GM10248 (cell line): Measurements from ENCODE around the gene CDC42BPB.
"Not testable (repeated sequence)": the region's sequence is repeated elsewhere in the genome, so short reads cannot be mapped to it uniquely, and the experiment has no call there.

Experiments used
- CTCF ChIA-PET: fragments of 300-600 bp; sonication (Branson Sonifier 250); formaldehyde crosslinking; extraction: SDS; loops from one replicate; lab custom pipeline; 2021; ENCODE audit warnings: antibody characterized with exemption; lab: Yijun Ruan, JAX
- POLR2A ChIA-PET: fragments of 350-650 bp; sonication (Branson Sonifier 250); formaldehyde crosslinking; extraction: SDS; loops from one replicate; lab custom pipeline; 2020; ENCODE audit warnings: antibody characterized with exemption; lab: Yijun Ruan, JAX
- DNase-seq: peaks from one replicate; pipeline ENCODE4 v3.0.0; 2012; ENCODE audit errors: extremely low spot score
- CTCF ChIP-seq: IDR thresholded peaks from 2 replicates; pipeline ENCODE4 v1.5.1; 2012; ENCODE audit warnings: mild to moderate bottlenecking, low read depth; ENCODE audit errors: extremely low read depth, missing control alignments, control extremely low read depth

Gene CDC42BPB

GRCh38 chr14:103028161-103028767, 29.1 kb downstream of the CDC42BPB start:
- peak; percentile 12 for DNase-seq
- ChIA-PET POLR2A (no interaction called here), CTCF (no interaction called here)
- TF ChIP-seq CTCF, result no peak

GRCh38 chr14:103027451-103027850, 29.9 kb downstream of the CDC42BPB start:
- no peak for DNase-seq
- TF ChIP-seq CTCF, result no peak
- ChIA-PET CTCF (no interaction called here), POLR2A (no interaction called here)

DNA sequence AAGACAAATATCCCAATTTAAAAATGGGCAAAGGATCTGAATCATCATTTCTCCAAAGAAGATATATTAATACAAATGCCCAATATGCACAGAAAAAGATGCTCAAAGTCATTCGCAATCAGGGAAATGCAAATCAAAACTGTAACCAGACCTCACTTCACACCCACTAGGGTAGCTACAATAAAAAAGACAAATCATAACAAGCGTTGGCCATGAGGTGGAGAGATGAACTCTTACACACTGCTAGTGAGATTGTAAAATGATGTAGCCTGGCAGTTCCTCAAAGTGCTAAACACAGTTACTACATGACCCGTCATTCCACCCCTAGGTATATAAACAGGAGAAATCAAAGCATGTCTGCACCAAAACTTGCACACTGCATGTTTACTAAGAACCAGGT, 30.4 kb downstream of the CDC42BPB start:
- CTCF ChIA-PET, result no interaction called here
- POLR2A ChIA-PET, result no interaction called here
- TF ChIP-seq CTCF, result no peak
- no peak for DNase-seq

GRCh38 chr14:103026196-103026595, 31.2 kb downstream of the CDC42BPB start:
- POLR2A ChIA-PET, CTCF ChIA-PET, DNase-seq: not testable (repeated sequence)

- no peak for TF ChIP-seq CTCF
- DNase-seq, result no peak
- ChIA-PET POLR2A (no interaction called here), CTCF (no interaction called here)
These were observed 33.4 kb downstream of the CDC42BPB start for GRCh38 chr14:103023881-103024473.

GRCh38 chr14:103022685-103023044, 34.7 kb downstream of the CDC42BPB start:
- ChIA-PET POLR2A (no interaction called here), CTCF (no interaction called here)
- no peak for TF ChIP-seq CTCF
- no peak for DNase-seq

DNA sequence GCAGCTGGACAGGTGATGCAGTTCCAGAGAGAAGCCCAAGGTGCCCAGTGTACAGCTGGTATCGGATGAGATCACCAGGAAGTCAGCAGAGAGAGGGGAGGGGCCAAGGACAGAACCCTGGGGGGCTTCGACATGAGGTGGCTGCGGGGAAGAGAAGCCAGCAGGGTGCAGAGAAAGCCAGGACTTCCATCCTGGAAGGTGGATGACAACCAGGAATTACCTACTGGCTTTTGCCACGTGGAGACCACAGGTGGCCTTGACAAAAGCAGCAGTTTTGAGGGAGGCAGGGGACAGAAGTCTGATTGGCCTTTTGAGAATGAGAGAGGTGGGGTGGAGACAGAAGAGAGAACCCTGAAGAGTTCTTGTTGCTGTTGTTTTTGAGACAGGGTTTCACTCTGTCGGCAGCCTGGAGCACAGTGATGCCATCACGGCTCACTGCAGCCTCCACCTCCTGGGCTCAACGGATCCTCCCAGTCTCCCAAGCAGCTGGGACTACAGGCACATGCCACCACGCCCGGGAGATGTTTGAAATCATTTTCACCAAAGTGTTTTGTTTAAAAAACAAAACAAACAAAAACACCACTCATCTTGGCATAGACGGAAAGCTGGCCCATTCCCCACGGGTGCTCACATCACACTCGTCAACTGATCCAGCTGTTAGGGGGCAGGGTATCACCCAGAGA, 35.2 kb downstream of the CDC42BPB start:
- POLR2A ChIA-PET, result interaction anchor here (0.6 kb wide), 1 partner anchor 34 kb away, joined by 3 read pairs; no protein-coding TSS in a partner anchor

More for the DNA sequence above, 35.2 kb downstream of the CDC42BPB start:
- CTCF ChIA-PET, result interaction anchor here (1.0 kb wide), 1 partner anchor 83 kb away, joined by 3 read pairs; no protein-coding TSS in a partner anchor
- TF ChIP-seq CTCF, result no peak
- no peak for DNase-seq
